GM19351 (cell line): ENCODE measurements around the gene CLIP4.
"Not testable (repeated sequence)": the region's sequence is repeated elsewhere in the genome, so short reads cannot be mapped to it uniquely, and the experiment has no call there.

Experiments
- ATAC-seq: cut with Tn5 transposase; IDR thresholded peaks from one replicate; pipeline ENCODE4 v1.9.1; 2021; ENCODE audit warnings: mild to moderate bottlenecking, moderate library complexity; ENCODE audit not compliant: unreplicated experiment

The CLIP4 gene

DNA sequence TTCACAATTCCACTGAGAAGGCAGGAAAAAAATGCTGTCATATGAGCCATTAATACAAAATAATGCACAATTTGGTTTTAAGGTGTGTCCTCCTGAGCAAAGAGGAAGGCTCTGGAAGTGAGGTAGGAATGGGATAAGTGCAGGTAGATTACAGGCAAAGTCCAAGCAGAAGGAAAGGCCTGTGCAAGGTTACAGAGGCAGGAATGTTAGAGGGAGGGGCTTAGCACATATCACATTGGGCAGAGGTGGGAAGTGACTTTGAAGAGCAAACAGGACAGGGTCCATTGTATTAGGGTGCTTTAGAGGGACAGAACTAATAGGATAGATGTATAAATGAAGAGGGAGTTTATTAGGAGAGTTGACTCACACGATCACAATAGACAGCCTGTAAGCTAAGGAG lies 14.7 kb upstream of the CLIP4 start:
- no peak for ATAC-seq

DNA sequence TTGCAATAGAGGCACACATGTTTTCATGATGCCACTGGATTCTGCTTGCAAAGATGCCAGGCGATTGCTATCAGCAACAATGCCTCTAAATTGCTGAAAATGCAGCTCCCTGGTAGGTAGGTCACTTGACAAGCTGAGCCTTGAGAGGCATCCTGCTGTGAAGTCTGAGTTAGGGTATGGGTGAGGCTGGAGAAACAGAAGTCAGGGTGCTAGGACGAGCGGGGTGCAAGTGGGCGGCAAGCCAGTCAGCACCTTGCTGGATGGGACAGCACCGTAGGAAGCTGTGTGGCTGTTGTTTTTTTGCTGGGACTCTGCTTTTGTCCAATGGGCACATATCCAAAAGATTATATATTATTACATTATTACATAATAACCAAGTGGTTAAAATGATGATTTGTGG lies 10.5 kb upstream of the CLIP4 start:
- no peak for ATAC-seq

DNA sequence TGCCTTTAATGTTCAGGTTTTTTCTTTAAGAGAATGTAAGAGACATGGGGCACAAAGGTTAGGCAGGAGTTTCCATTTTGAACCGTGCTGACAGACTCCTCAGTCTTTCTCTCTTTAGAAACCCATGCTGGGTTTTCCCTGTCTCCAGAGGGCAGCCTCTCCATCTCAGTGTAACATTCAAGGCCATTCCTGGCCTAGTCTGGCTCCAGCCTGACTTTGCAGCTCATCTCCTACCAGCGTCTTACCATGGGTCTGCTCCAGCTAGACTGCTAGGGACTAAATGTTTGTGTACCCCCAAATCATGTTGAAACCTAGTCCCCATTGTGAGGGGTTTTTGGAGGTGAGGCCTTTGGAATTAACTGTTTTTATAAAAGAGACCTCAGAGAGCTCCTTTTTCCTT lies 9.8 kb upstream of the CLIP4 start:
- ATAC-seq: no peak

DNA sequence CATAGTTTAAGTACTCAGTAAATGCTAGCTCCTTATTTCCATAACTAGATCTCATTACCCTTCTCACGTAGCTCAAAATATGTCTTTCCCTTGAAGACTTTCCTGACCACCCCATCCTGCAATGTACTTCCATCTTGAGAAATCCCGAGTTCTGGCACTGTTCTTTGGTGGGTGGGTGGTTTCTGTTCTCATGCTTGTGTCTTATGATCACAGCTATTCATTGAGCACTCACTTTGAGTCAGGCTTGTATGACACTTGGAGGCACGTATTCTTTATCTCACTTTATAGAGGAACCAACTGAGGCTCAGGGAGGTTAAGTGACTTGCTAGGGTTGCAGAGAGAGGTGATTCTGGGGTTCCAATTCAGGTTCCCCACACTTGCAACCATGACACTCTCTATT lies 9.0 kb upstream of the CLIP4 start:
- ATAC-seq: no peak

DNA sequence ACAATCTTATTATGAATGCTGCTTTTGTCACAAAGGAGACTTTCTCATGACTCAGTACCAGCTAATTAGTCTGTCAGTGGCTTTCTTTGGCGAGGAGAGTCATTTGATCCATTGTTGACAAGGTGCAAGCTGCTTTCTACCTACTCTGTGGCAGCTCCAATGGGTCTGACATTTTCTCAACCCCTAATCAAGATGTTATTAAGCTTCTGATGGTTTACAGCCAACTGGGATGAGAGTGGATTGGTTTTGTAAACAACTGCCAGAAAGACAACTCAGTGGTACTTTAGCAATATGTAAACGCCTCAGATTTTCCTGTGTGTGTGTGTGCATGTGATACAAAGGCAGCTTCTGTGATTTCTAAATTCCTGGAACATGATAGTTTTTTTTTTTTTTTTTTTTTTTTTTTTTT lies 8.2 kb upstream of the CLIP4 start:
- no peak for ATAC-seq

DNA sequence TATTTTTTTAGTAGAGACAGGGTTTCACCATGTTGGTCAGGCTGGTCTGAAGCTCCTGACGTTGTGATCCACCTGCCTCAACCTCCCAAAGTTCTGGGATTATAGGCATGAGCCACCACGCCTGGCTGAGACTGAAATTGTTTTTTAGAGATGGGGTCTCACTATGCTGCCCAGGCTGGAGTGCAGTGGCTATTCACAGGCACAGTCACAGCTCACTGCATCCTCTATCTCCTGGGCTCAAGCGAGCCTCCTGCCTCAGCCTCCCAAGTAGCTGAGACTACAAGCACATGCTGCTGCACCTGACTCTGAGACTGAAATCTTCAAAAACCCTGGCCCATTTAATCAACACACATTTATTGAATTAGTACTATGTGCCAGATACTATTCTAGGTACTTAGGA lies 7.7 kb upstream of the CLIP4 start:
- not testable (repeated sequence) for ATAC-seq

DNA sequence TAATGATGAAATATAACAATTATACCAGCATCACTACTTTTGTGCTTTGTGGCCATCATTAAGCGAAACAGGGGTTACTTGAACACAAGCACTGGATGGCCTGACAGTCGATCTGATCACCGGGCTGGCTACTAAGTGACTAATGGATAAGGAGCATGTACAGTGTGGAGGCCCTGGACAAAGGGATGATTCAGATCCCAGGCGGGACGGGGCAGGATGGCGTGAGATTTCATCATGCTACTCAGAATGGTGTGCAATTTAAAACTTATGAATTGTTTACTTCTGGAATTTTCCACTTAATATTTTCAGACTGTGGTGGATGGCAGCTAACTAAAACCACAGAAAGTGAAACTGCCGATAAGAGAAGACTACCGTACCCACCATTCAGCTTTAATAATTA lies 7.0 kb upstream of the CLIP4 start:
- no peak for ATAC-seq

DNA sequence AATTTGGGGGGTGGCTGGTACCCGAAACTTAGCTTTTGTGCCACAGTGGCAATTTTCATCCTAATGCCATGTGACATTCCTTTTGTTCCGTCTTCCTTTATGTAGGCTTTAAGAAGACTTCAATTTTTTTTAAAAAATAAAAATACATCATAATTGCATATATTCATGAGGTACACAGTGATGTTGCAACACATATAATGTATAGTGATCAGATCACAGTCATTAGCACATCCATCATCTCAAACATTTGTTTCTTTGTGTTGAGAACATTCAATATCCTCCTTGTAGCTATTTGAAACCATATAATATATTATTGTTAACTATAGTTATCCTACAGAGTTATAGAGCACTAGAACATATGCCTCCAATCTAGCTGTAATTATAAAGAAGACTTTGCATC lies 6.0 kb upstream of the CLIP4 start:
- ATAC-seq: peak; percentile 11

DNA sequence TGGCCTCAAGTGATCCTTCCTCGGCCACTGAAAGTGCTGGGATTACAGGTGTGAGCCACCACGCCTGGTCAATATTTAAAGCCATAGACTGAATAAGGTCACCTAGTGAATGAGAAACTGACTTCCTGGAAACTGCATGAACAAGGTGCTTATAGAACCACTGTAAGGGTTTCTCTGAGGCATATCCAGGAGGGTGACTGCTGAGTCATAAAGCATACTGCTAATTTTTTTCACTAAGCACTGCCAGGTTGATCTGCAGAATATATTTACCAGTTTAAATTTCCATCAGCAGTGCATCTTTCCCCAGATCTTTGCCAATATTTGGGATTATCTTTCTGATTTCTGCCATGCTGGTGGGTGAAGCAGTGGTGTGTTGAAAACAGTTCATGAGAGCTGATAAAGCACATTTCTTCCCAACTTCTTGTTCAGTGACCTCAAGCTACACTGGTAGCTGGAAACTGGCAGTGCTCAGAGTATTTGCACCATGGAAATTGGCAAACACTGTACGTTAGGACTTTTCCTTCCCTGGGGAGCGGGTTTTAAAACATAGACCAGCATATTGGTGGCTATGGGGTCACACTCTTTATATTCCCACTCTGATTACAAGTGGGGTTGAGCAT lies 4.2 kb upstream of the CLIP4 start:
- ATAC-seq: peak; percentile 43

DNA sequence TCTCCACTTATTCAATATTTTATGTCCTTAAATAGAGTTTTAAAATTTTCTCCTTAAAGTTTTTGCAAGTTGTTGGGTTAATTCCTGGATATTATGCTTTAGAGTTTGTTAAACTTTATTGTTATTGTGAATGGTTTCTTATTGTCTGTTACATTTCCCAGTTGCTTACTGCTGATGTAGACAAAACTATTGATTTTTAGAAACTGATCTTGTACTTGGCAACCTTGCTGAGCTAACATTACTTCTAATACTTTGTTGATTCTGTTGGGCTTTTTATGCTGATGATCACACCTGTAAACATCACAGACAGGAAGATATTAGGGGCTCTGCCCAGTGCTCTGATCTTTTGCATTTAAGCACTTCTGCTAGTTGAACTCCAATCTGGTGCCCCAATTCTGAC lies 2.8 kb upstream of the CLIP4 start:
- no peak for ATAC-seq

DNA sequence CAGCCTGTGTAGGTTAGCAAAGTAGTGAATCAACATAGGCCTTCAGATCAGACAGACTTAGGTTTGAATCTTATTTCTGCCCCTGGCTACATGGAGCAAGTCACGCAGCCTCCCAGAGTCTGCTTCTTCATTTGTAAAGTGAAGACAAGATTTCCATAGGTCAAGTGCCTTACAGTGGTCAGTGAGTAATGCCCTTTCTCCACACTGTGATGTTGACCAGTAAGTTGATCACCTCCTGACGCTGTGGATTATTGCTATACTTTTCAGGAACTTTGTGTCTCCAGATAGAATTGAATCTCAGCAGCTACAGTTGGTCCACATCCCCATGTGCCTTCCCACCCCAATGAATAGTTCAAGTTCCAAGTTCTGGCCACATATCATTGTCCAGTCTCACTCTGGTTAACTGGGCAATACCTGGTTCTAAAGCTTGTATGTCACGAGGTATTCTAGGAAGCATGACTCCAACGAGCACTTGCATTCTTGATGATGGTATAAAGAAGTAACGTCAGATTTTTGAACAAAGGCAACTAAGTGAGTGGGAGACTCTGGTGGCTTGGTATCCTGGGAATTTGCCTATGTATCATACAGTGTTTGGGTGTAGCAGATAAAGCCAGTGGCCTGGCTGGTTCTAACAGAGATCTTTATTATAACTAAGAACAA lies 2.1 kb upstream of the CLIP4 start:
- no peak for ATAC-seq

DNA sequence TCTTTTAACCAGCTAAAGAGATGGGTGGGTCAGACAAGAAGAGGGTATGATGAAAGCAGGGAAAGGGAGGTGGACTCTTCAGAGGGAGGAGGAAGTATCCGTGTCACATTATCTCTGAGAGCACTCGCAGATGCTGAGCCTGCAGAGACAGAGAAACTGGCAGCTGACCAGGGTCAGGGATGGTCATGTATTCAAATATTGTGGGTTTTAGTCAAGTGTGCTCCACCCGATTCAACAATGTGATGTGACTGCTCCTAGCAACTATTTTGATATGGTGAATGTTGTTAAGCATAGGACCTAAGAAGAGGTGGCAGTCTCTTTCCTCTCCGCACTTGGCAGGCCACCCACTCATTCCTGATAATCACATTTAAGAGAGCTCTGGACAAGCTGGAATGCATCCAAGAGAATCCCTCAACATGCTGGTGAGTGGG lies 1.3 kb upstream of the CLIP4 start:
- ATAC-seq: peak; percentile 30

DNA sequence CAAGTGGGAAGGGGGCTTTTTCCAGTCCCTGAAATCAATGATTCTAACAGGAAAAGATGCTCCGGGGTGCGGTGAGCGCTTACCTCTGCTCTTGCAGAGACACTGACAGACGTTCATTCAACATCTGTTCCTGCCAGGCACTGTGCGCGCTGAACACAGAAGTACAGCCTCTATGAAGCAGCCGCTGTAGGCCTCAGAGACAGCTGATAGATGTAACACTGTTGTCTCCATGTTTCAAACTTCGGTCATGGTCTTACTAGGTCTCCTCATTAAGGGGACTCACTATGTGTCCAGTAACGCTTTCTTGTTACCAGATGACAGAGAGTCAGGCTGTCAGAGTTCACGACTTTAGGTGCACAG lies 649 bp upstream of the CLIP4 start:
- no peak for ATAC-seq

DNA sequence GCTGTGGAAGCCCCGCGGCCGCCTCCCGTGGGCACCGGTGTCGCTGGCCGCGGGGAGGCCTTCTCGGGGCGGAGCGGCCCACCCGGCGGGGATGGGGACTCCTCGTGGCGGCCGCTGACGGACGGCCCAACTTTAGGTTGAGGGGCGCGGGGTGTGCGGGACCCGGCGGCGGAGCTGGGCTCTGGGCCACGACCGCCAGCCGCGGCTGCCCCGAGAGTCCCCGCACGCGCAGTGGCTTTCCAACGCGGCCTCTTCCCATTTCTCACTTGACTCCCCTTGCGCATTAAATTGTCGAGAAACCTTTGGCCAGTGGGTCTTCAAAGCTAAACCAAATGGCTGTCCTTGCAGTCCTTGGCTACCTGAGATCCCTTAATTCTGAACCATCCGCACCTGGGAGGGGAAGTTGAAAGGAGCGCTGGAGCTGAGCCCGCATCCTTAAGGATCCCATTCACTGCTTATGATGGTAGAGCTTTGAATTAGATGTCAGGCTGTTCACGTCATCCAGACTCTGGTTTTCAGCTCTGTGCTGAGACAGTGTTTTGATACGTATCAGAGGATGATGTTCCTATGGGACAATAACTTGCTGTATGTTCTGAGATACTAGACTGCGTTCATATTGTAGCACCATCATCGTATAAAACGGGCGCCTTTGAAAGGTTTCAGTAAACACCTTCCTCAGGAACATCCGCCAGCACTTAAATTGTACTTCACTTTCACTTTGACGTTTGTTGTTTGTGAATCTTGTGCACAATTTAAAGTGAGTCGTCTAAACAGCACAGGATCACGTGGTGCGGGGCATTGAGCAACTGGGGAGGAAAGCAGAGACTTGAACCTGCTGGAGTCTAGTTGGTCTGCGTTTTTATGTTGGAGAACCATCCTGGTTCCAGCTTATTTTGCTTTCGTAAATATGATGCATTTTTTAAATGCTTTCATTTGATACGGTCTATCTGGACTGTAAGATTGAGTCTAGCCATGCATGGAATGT lies 874 bp downstream of the CLIP4 start:
- peak; percentile 45 for ATAC-seq

DNA sequence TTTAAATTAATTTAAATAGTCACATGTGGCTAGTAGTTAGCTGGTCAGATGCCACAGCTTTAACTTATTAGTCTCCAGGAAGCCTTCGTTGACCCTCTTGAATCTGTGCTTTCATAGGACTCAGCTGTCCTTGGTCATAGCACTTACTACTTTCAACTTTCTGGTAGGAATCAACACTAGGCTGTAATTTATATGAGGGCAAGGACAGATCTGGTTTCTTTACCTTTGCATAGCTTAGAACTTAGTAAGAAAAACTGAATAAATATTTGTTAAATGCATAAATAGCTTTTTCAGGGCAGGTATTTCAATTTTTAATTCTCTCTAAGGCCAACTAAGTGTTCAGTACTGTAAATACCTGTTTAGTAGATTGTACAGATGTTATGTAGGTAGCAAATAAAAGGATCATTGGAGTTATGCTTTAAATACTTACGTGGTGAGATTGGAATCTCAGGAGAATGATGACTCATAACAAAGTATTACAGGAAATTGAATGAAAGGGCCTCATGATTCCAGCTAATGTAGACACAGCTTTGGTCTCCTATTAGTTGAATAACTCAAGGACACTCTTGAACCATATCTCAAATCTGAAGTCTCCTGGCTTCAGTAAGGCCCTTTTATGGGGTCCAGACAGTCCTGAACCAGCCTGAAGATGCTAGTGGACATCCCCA lies 2.6 kb downstream of the CLIP4 start:
- no peak for ATAC-seq

DNA sequence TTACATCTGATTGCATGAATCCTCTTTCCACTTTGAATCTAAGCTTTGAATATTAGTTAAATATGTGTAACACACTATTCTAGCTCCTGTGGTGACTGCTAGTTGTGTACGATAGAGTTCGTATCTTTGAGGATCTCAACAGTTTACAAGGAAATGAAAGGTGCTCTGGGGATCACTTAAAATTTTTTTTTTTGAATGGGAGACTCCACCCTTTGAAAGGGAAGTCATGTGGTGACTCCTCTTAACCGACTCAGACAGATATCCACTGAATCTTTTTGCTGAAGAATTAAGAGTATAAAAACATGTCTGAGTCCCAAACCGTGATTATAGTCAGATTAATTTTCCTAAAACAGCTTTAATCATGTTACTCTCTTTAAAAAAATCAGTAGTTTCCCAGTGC lies 4.0 kb downstream of the CLIP4 start:
- ATAC-seq: no peak

DNA sequence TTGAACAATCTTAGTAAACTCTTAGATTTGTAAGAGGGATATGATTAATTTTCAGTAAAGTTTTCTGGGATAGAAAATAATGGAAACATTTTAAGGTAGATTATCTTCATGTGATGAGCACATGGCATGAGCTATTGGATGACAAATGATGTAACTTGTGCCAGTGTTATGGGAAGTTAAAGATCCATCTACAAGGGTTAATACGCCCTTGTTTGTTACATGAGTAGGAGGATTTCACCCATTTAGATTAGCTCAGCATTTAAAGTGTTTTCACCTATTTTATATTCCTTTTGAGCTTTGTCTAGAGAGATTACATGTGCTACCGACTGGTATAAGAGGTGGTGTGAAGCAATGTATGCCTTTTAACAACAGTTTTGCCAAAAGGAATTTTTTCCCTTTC lies 5.6 kb downstream of the CLIP4 start:
- no peak for ATAC-seq

DNA sequence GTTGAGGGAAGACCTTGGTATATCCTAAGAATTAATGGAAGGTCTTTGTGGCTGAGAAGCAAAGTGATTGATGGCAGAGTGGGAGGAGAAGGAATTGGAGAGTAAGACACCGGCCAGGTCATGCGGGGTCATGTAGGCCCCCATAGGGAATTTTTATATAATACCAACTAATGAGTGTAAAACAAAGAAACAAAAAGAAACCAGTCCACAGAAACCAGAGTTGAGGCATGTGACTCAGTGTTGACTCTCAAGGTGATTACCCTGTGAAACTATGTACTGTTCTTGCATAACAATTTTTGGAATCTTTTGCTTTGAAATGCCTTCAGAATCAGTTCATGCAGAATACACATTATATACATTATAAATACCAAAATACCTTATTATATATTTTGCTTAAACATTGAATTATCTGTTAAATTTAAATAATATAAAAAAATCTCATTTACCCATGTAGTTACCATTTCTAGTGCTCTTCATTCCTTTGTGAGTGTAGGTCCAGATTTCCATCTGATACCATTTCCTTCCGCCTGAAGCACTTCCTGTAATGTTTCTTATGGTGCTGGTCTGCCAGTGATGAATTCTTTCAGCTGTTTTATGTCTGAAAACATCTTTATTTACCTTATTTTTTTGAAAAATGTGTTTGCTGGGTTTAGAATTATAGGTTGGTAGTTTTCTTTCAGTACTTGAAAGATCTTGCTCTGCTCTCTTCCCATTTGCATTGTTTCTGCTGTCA lies 8.6 kb downstream of the CLIP4 start:
- no peak for ATAC-seq

DNA sequence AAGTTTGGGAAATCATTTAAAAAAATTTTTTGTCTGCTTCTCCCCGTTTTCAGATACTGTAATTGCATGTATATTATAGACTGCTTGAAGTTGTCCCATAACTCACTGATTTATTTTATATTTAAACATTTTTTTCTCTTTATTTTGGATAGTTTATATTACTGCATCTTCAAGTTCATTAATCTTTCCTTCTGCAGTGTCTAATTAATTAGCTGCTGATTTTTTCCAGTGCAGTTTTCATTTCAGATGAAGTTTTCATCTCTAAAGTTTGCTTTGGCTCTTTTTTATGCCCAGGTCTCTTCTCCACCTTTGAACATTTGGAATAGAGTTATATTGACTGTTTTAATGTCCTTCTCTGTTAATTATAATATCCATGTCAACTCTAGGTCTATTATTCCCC lies 9.3 kb downstream of the CLIP4 start:
- no peak for ATAC-seq

DNA sequence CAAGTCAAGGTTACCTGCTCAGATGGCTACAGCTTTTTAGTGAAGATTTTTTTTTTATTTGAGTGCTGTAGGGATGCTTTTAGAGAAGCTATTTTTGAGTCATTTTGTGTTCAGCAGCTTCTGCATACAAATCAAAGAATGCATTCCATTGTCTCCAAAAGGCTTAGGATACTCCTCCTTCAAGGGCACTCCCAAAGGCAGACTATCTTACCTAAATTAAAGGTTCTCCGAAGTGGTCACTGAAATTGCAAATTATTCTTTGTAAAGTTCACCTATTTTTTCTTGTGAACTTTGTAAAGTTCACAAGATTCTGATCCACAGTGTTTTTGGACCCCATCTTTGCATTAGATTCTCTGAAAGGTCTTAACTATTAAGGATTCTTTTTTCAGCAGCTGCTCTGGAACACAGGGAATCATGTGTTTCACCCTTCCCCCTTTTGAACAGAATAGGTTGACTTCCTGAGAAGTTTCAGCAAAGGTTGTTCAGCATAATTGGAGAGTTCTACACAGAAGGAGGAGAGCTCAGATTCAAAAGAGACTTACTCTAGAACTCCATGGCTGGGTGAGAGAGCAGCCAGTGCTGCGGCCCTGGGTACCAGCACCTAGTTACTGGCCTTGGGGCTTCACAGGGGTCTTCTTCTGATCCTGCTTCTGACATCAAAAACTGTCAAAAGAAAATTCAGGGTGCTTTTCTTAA lies 14.5 kb downstream of the CLIP4 start:
- no peak for ATAC-seq
